ENCODE data around the gene MEGF10. TPM values are rescaled to one million over a fixed set of nuclear protein-coding genes. Genes with fewer than 3 reads are reported as not detected.
"Not testable (repeated sequence)": the region's sequence is repeated elsewhere in the genome, so short reads cannot be mapped to it uniquely, and the experiment has no call there.

The MEGF10 gene
- total RNA-seq, 1 donor, result 1.3 TPM

DNA sequence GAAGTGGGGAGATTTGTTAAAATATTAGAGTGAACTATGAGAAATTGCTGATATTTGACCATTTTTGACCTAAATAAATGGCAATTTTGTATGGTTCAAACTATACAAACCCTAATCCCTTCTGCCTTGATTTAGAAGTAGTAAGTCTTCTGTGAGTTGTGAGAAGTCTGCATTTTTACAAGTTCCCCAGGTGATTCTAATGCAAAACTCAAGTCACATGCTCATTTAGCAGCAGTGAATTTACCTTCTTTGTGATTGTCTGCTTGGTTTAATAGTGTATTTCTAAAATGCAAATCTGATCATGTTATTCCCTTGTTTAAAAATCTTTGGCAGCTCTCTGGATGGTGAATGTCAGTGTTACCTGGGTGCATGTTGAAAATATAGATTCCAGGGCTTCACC, 2.8 kb downstream of the MEGF10 start:
- no peak for DNase-seq (ENCODE audit: low read depth)
- TF ChIP-seq CTCF (IDR thresholded peaks at IDR 0.05; ENCODE audit: insufficient read depth, low read depth, low read length), result no peak
- H3K4me3 ChIP-seq (ENCODE audit: low read depth, low read length), result no peak overlapping the region

DNA sequence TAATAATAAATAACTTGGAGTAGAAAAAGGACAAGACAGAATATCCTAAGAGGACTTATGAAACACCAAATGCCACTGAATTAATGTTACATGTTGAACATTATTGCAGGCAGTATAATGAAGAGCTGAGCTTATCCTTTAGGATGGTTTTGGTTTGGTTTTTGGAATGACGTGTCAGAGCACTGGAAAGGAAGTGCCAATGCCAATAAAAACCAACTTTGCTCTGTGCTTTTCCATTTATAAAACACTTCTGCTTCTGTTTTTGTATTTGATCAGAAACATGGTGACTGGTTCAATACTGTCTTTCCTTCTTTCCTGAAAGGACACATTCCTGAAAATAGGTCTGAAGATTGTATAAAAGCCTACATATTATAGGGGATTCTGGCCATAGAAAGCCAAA, 4.2 kb downstream of the MEGF10 start:
- TF ChIP-seq CTCF (IDR thresholded peaks at IDR 0.05; ENCODE audit: insufficient read depth, low read depth, low read length), result no peak
- no peak for DNase-seq (ENCODE audit: low read depth)
- H3K4me3 ChIP-seq (ENCODE audit: low read depth, low read length), result no peak overlapping the region

- no peak for TF ChIP-seq CTCF (IDR thresholded peaks at IDR 0.05; ENCODE audit: insufficient read depth, low read depth, low read length)
- H3K4me3 ChIP-seq (ENCODE audit: low read depth, low read length), result no peak overlapping the region
- DNase-seq (ENCODE audit: low read depth), result no peak
Observed at GRCh38 chr5:127295454-127295853, 4.9 kb downstream of the MEGF10 start.

DNA sequence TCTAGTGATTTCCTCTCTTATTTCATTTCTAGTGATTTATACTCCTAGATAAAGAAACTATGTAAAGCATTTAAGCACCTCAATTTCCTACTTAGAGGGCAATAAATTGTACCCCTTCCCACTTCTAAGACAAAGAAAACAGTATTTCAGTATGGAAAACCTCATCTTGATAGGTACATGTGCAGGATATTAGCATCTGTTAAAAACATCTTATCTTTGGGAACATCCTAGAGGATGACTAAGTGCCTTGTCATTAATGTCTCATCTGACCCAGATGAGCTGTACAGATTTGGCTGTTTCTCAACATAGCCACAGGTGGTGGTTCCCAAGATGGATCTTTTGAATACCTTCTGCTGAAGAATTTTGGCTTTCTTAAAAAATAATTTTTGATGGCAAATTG, 5.7 kb downstream of the MEGF10 start:
- peak; percentile 56 for DNase-seq (ENCODE audit: low read depth)
- no peak overlapping the region for H3K4me3 ChIP-seq (ENCODE audit: low read depth, low read length)
- TF ChIP-seq CTCF (IDR thresholded peaks at IDR 0.05; ENCODE audit: insufficient read depth, low read depth, low read length), result no peak

DNA sequence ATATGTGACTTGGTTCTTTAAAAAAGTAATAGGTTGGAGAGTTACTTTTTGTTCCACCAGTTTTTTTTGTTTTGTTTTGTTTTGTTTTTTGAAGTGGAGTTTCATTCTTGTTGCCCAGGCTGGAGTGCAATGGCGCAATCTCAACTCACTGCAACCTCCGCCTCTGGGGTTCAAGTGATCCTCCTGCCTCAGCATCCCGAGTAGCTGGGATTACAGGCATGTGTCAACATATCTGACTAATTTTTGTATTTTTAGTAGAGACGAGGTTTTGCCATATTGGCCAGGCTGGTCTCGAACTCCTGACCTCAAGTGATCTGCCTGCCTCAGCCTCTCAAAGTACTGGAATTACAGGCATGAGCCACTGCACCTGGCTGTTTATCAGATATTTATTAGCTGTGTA, 6.3 kb downstream of the MEGF10 start:
- DNase-seq (ENCODE audit: low read depth); H3K4me3 ChIP-seq (ENCODE audit: low read depth, low read length): not testable (repeated sequence)

- DNase-seq (ENCODE audit: low read depth), result no peak
- no peak for TF ChIP-seq CTCF (IDR thresholded peaks at IDR 0.05; ENCODE audit: insufficient read depth, low read depth, low read length)
- no peak overlapping the region for H3K4me3 ChIP-seq (ENCODE audit: low read depth, low read length)
Observed at GRCh38 chr5:127297348-127298035, 6.9 kb downstream of the MEGF10 start.

DNA sequence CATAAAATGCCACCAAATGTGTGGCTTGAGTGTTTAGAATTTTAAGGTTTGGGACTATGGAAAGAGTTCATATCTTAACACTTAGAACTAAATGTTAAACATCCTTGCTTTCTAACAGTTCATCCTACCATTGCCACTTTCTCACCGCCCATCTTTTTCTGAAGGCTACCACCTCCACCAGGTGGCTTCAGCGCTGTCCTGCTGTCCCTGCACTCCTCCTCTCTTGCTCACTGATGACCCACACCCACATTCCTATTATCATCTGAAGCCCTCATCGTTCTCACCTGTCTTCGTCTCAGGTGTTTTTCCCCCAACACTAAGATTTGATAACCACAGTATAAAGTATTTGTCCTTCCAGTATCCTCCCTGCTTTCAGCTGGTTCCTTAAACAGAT, 7.4 kb downstream of the MEGF10 start:
- no peak for DNase-seq (ENCODE audit: low read depth)
- TF ChIP-seq CTCF (IDR thresholded peaks at IDR 0.05; ENCODE audit: insufficient read depth, low read depth, low read length), result no peak
- no peak overlapping the region for H3K4me3 ChIP-seq (ENCODE audit: low read depth, low read length)
